K562 (cell line): ENCODE results near the gene GHDC.

Experiments
- ARNT ChIP-seq, 2 experiments: fragments of 450-650 bp; IDR thresholded peaks; 2 replicates each; pipeline ENCODE4 v1.6.1; 2016; ENCODE audit warnings: mild to moderate bottlenecking in 1 of 2
- FOXO4 ChIP-seq: fragments of 450-650 bp; formaldehyde crosslinking; IDR thresholded peaks from 2 replicates; pipeline ENCODE4 v1.4.0; 2020; ENCODE audit warnings: mild to moderate bottlenecking, moderate library complexity
- JUNB ChIP-seq: fragments of 450-650 bp; formaldehyde crosslinking; conservative IDR thresholded peaks from 2 replicates; pipeline ENCODE4 v1.4.0; 2020; ENCODE audit warnings: mild to moderate bottlenecking
- MYBL2 ChIP-seq, 2 experiments: fragments of 450-650 bp in 1 of 2; sonication (generic) in 1 of 2; formaldehyde crosslinking in 1 of 2; IDR thresholded peaks; 2 replicates each; pipeline versions ENCODE4 v1.6.1 to v1.8.1; 2017 to 2022; ENCODE audit warnings: borderline replicate concordance in 1 of 2, inconsistent platforms in 1 of 2, low read depth in 1 of 2, mild to moderate bottlenecking in 1 of 2, missing genetic modification reagents in 1 of 2, moderate library complexity in 1 of 2
- PHF20 ChIP-seq: fragments of 450-650 bp; IDR thresholded peaks from 2 replicates; pipeline ENCODE4 v1.6.1; 2018; ENCODE audit not compliant: partially characterized antibody
- POLR2A ChIP-seq: fragments of 450-650 bp; conservative IDR thresholded peaks from 2 replicates; pipeline ENCODE4 v1.6.1; 2016
- RBFOX2 ChIP-seq: fragments of 200-400 bp; formaldehyde crosslinking; IDR thresholded peaks from 2 replicates; pipeline ENCODE4 v1.6.1; 2017; ENCODE audit warnings: low read depth, mild to moderate bottlenecking, low read length, moderate library complexity
- RFX1 ChIP-seq: fragments of 450-650 bp; IDR thresholded peaks from 2 replicates; pipeline ENCODE4 v1.6.1; 2016; ENCODE audit warnings: mild to moderate bottlenecking, moderate library complexity
- ZNF217 ChIP-seq: sonication (generic); formaldehyde crosslinking; IDR thresholded peaks from 2 replicates; pipeline ENCODE4 v1.8.0; 2022; ENCODE audit warnings: mild to moderate bottlenecking, missing genetic modification reagents
- TF ChIP-seq, protein P1 (sequence below), 2 experiments: fragments of 450-650 bp in 1 of 2; sonication (generic) in 1 of 2; formaldehyde crosslinking in 1 of 2; IDR thresholded peaks in 1 of 2; conservative IDR thresholded peaks in 1 of 2; 2 replicates each; pipeline versions ENCODE4 v1.6.1 to v1.8.1; 2016 to 2023; ENCODE audit warnings: mild to moderate bottlenecking in 2 of 2, moderate library complexity in 2 of 2, inconsistent platforms in 1 of 2, missing genetic modification reagents in 1 of 2

DNA sequence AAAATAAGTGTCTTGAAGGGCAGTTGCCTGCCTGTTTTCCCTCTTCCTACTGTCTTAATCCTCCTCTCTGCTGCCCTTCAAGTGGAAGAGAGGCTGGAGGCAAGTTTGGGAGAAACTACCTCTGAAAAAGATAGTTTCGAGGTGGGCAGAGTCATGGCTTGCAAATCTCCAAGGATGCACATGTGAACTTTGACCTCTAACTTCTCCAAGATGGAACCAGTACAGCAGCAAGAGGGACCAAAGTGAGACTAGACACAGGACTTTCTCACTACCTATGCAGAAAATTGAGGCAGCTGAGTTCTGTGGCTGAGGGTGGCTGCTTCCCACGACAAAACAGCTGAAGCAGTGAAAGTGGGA lies 12.5 kb downstream of the GHDC start:
- TF ChIP-seq ZNF217 (CRISPR knock-in tag) (no peak), RBFOX2 (no peak), JUNB (CRISPR knock-in tag) (no peak), FOXO4 (CRISPR knock-in tag) (no peak), PHF20 (no peak), POLR2A (no peak), RFX1 (no peak), ARNT (IDR thresholded peaks at IDR 0.05) (no peak), MYBL2 (IDR thresholded peaks at IDR 0.05; ENCODE audit: low read depth) (no peak), MYBL2 (CRISPR knock-in tag; IDR thresholded peaks at IDR 0.05; ENCODE audit: borderline replicate concordance) (no peak)
- TF ChIP-seq, protein P1, sequence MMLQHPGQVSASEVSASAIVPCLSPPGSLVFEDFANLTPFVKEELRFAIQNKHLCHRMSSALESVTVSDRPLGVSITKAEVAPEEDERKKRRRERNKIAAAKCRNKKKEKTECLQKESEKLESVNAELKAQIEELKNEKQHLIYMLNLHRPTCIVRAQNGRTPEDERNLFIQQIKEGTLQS (IDR thresholded peaks at IDR 0.05) = no peak
- TF ChIP-seq, protein P1 (CRISPR knock-in tag; conservative IDR thresholded peaks at IDR 0.05) = no peak
